DND-41 (cell line): ENCODE results near the gene MAEL.

Experiments used
- ATAC-seq: fragments of 200-7000 bp; cut with Tn5 transposase; 3 replicates; pipeline ENCODE4 v1.9.1; 2021; ENCODE audit warnings: low read depth; ENCODE audit not compliant: insufficient read depth
- DNase-seq: peaks from one replicate; pipeline ENCODE4 v3.0.0-alpha.2; 2020
- H2AFZ ChIP-seq: 2 replicates; pipeline ENCODE4 v1.6.0; 2012; ENCODE audit warnings: low read depth, low read length
- H3K27ac ChIP-seq: 2 replicates; pipeline ENCODE4 v1.5.1; 2012; ENCODE audit warnings: low read length, inconsistent platforms
- H3K27me3 ChIP-seq: fragments of 200-600 bp; sonication (generic); 2 replicates; pipeline ENCODE4 v1.6.0; 2012; ENCODE audit warnings: low read length, mild to moderate bottlenecking, inconsistent platforms; ENCODE audit not compliant: insufficient read depth, poor library complexity
- H3K36me3 ChIP-seq: 2 replicates; pipeline ENCODE4 v1.5.1; 2012; ENCODE audit warnings: low read length, inconsistent platforms; ENCODE audit not compliant: insufficient read depth
- H3K4me1 ChIP-seq: 2 replicates; pipeline ENCODE4 v1.5.1; 2012; ENCODE audit warnings: mild to moderate bottlenecking, low read length; ENCODE audit not compliant: insufficient read depth
- H3K4me2 ChIP-seq: 2 replicates; pipeline ENCODE4 v1.6.0; 2012; ENCODE audit warnings: mild to moderate bottlenecking, moderate library complexity, low read length, inconsistent platforms; ENCODE audit not compliant: insufficient read depth
- H3K4me3 ChIP-seq, 2 experiments: fragments of 200-600 bp in 1 of 2; shearing (Covaris generic) in 1 of 2; 2 replicates each; pipeline ENCODE4 v1.5.1; 2012 to 2016; ENCODE audit warnings: inconsistent platforms in 2 of 2, low read length in 2 of 2, mild to moderate bottlenecking in 2 of 2, low read depth in 1 of 2, moderate library complexity in 1 of 2
- H3K79me2 ChIP-seq: 2 replicates; pipeline ENCODE4 v1.6.0; 2012; ENCODE audit warnings: low read length, inconsistent platforms; ENCODE audit not compliant: insufficient read depth
- H3K9ac ChIP-seq: 2 replicates; pipeline ENCODE4 v1.6.0; 2012; ENCODE audit warnings: low read depth, mild to moderate bottlenecking, inconsistent platforms, low read length, moderate library complexity
- H3K9me3 ChIP-seq: 2 replicates; pipeline ENCODE4 v1.5.1; 2012; ENCODE audit warnings: low read length, moderate library complexity, mild to moderate bottlenecking, inconsistent platforms; ENCODE audit not compliant: insufficient read depth, severe bottlenecking
- H4K20me1 ChIP-seq: 2 replicates; pipeline ENCODE4 v1.6.0; 2012; ENCODE audit warnings: low read length; ENCODE audit not compliant: insufficient read depth
- CTCF ChIP-seq: IDR thresholded peaks from 2 replicates; pipeline ENCODE4 v1.5.1; 2012; ENCODE audit warnings: borderline replicate concordance, low read length, moderate library complexity, mild to moderate bottlenecking; ENCODE audit not compliant: poor library complexity, severe bottlenecking; ENCODE audit errors: extremely low read depth
- EZH2 ChIP-seq: IDR thresholded peaks from 3 replicates; pipeline ENCODE4 v1.6.1; 2012; ENCODE audit warnings: borderline replicate concordance, low read depth, mild to moderate bottlenecking, moderate library complexity, low read length, inconsistent platforms; ENCODE audit not compliant: severe bottlenecking

Gene MAEL

GRCh38 chr1:166951050-166951449 is 38.0 kb upstream of the MAEL start:
- no peak for TF ChIP-seq EZH2
- TF ChIP-seq CTCF, result no peak
- Histone ChIP-seq H3K79me2 (no peaks in the 10 kb centered on the region), H3K4me3 (no peak overlapping the region), H3K27me3 (no peaks in the 10 kb centered on the region), H3K36me3 (peaks cover 14% of the 10 kb centered on the region; the same call in 1 of the 2 replicates), H4K20me1 (no peaks in the 10 kb centered on the region), H3K4me1 (no peaks in the 10 kb centered on the region), H3K9ac (no peak overlapping the region), H3K4me2 (no peak overlapping the region), H3K27ac (no peak overlapping the region), H3K9me3 (no peaks in the 10 kb centered on the region), H2AFZ (no peak overlapping the region)
- ATAC-seq (no peak), DNase-seq (no peak)

- no peak overlapping the region for H3K4me2 ChIP-seq
- H3K4me1 ChIP-seq, result no peaks in the 10 kb centered on the region
- no peak for DNase-seq
- no peak overlapping the region for H2AFZ ChIP-seq
- no peak overlapping the region for H3K9ac ChIP-seq
- no peaks in the 10 kb centered on the region for H4K20me1 ChIP-seq
- H3K4me3 ChIP-seq, result no peak overlapping the region
- H3K27ac ChIP-seq, result no peak overlapping the region
- TF ChIP-seq EZH2, result no peak
- no peak for TF ChIP-seq CTCF
- H3K79me2 ChIP-seq, result no peaks in the 10 kb centered on the region
- ATAC-seq, result no peak
- H3K36me3 ChIP-seq, result peaks cover 22% of the 10 kb centered on the region; the same call in 1 of the 2 replicates
- no peaks in the 10 kb centered on the region for H3K27me3 ChIP-seq
- no peaks in the 10 kb centered on the region for H3K9me3 ChIP-seq
These were observed 36.9 kb upstream of the MAEL start for GRCh38 chr1:166952002-166952746.

- Histone ChIP-seq H2AFZ (no peak overlapping the region), H3K9me3 (no peaks in the 10 kb centered on the region), H3K4me2 (no peak overlapping the region), H3K36me3 (peaks cover 29% of the 10 kb centered on the region; the same call in 1 of the 2 replicates), H3K4me3 (no peak overlapping the region), H3K4me1 (no peaks in the 10 kb centered on the region), H3K27ac (no peak overlapping the region), H4K20me1 (no peaks in the 10 kb centered on the region), H3K27me3 (no peaks in the 10 kb centered on the region), H3K9ac (no peak overlapping the region), H3K79me2 (no peaks in the 10 kb centered on the region)
- no peak for DNase-seq
- TF ChIP-seq EZH2 (no peak), CTCF (no peak)
- no peak for ATAC-seq
These were observed 35.6 kb upstream of the MAEL start for GRCh38 chr1:166953491-166953890.
